Cardiac septum (tissue), 1 donor: Measurements from ENCODE around the gene SLC25A31. TPM values are rescaled to one million over a fixed set of nuclear protein-coding genes. Genes with fewer than 3 reads are reported as not detected.

Source experiments
- DNase-seq: peaks from one replicate; pipeline ENCODE4 v3.0.0-alpha.2; 2020; ENCODE audit warnings: low spot score
- intact Hi-C: fragments of 100-400 bp; cut with DNase I; formaldehyde crosslinking; loops from one replicate; pipeline ENCODE4 v1.14.0; 2022
- total RNA-seq: library from RNA; stranded (reverse); fragmentation: NEBNext Ultra II Directional; extraction: Animal tissue kit (Norgen Biotek cat#: 25700); gene quantifications from one replicate; pipeline ENCODE4 v1.2.1, GENCODE V29; 2021
- donor health status: DM: no; HTN: no; CAD: no.

Gene SLC25A31
- total RNA-seq, 1 donor from 2014 or later, result not detected

GRCh38 chr4:127775843-127776242 lies 45.6 kb downstream of the SLC25A31 start:
- DNase-seq, result no peak
- intact Hi-C loops, result no loop called here

GRCh38 chr4:127776620-127777019 lies 46.4 kb downstream of the SLC25A31 start:
- no peak for DNase-seq
- intact Hi-C loops, result no loop called here

GRCh38 chr4:127777487-127777886 lies 47.3 kb downstream of the SLC25A31 start:
- intact Hi-C loops, result no loop called here
- no peak for DNase-seq

GRCh38 chr4:127778102-127778501 lies 47.9 kb downstream of the SLC25A31 start:
- intact Hi-C loops, result no loop called here
- no peak for DNase-seq

GRCh38 chr4:127780598-127780997 lies 50.4 kb downstream of the SLC25A31 start:
- intact Hi-C loops, result loop anchor here (5.0 kb wide), 1 partner anchor 102 kb away; the partner anchor contains the start of gene PLK4
- no peak for DNase-seq

- intact Hi-C loops, result loop anchor here (2.0 to 5.0 kb wide), 2 partner anchors 101 to 183 kb away; partner anchors contain the start of genes ABHD18, MFSD8 and PLK4
- peak; percentile 76 for DNase-seq
Observed at GRCh38 chr4:127781300-127782024, 51.3 kb downstream of the SLC25A31 start.

DNA sequence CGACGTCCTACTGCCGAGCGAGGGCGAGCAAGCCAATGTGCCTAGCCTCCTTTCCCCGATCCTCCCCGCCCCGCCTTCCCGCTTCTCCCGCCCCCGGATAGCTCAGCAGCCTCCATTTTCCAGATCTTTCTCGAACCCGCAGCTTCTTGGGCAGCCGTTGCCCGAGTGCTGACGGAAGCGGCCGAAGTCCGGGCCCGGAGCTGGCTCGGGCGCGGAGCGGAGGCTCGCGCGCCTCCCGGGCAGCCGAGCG lies 51.8 kb downstream of the SLC25A31 start:
- peak; percentile 93 for DNase-seq
- intact Hi-C loops, result loop anchor here (2.0 to 5.0 kb wide), 2 partner anchors 100 to 183 kb away; partner anchors contain the start of genes ABHD18, MFSD8 and PLK4

DNA sequence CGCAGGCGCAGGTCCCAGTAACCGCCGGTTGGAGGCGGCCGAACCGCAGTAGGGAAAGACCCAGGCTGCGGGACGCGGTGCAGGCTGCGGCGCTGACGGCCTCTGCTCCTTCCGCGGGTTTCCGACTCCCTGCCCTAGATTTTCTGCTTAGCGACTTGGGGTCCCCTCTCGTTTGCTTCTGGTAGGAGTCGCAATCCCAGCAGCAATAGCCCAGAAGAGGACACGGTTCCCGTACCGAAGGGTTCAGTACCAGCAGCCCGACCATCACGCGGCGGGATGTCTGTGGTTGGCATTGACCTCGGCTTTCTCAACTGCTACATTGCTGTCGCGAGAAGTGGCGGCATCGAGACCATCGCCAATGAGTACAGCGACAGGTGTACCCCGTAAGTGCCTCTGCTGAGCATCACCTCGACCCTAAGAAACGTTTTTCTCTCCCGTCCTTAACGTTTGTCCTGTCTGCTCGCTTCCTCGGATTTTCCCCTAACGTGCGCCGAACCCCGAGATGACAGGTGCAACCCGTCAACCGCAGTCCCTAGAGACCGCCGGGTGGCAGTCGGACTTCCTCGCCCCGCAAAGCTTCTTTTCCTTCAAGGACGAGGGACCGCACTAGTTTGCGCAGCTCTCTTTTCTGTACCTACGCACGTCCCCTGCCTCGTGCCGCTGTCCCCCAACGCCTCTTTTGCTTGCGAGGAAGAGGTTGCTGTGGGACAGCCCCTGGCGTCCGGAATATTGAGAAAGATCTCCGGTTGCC lies 52.2 kb downstream of the SLC25A31 start, which contains the start of gene HSPA4L:
TSS of gene HSPA4L (plus strand) at position 48 of the 751 bp plus-strand sequence. CDS start at position 277, 229 bp downstream.
- intact Hi-C loops, result loop anchor here (2.0 to 5.0 kb wide), 2 partner anchors 100 to 182 kb away; partner anchors contain the start of genes ABHD18, MFSD8 and PLK4
- DNase-seq, result peak; percentile 77

DNA sequence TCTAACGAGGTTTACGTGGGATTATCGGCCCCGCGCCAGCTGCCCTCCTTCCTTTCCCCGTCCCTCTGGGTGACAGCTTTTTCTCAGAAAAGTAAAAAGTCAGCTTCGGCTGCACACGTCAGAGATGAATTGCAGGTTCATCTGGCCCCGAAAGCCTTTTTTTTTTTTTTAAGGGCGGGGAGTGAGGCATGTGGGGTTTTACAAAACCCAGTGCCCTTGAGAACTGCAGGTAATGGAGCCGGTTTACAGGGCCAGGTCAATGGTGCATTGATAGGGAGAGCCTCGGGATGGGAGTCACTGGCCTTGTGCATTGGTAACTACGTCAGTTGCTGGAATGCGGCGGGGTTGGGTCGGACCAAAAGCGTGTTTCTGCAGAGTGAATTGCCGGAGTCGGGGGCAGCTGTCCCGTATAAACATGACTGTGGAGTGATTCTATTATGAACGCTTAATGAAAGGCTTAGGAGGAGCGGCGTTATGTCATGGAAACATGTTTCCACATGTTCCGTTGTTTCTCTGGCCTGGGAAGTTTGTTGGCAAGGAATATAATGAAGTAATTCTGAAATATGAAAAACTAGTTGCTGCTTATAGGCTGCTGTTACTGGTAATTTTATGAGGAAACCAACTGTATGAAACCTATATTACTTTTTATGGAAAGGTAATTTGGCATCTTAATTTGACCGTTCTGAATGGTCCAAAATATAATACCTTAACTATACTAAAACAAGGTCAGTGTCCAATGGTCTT lies 53.0 kb downstream of the SLC25A31 start:
- intact Hi-C loops, result loop anchor here (2.0 to 5.0 kb wide), 2 partner anchors 99 to 182 kb away; partner anchors contain the start of genes ABHD18, MFSD8 and PLK4
- DNase-seq, result peak; percentile 85

- DNase-seq, result no peak
- intact Hi-C loops, result loop anchor here (2.0 to 5.0 kb wide), 2 partner anchors 98 to 181 kb away; partner anchors contain the start of genes ABHD18, MFSD8 and PLK4
Observed at GRCh38 chr4:127783955-127784770, 54.0 kb downstream of the SLC25A31 start.

GRCh38 chr4:127788517-127788916 lies 58.3 kb downstream of the SLC25A31 start:
- intact Hi-C loops, result no loop called here
- no peak for DNase-seq

DNA sequence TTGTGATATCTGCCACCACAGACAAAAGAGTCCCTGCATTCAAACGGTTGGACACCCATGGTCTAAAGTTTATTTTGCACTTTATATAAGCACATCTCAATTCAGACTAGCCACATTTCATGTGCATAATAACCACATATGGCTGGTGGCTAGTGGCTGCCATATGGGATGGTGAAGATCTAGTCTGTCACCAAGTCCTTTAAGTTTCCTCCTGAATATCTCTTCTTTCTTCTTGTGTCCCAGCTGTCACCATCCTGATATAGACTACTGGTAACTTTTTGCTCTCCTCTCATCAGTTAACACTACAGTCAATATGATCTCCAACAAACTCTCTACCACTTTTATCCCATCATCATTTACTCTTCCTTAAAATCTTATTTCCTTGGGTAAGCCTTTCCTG lies 61.2 kb downstream of the SLC25A31 start:
- no peak for DNase-seq
- intact Hi-C loops, result no loop called here

- DNase-seq, result no peak
- intact Hi-C loops, result no loop called here
Observed at GRCh38 chr4:127793528-127793927, 63.3 kb downstream of the SLC25A31 start.

DNA sequence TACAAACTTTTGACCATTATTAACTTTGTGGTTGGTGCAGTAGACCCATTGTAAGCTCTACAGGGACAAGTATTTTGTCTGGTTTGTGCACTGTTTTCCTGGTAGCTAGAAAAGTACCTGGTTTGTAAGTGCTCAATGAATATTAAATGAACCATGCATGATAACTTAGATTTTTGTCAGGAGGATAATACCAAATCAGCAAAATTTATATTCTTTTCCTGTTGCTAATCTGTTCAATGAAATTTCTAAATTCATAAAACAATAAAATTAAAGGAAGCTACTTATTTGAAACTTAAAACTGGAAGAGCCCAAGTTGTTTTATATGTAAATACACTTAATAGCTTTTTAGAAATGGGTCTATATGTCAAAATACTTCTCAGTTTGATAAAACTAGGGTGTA lies 69.5 kb downstream of the SLC25A31 start:
- intact Hi-C loops, result no loop called here
- no peak for DNase-seq

DNA sequence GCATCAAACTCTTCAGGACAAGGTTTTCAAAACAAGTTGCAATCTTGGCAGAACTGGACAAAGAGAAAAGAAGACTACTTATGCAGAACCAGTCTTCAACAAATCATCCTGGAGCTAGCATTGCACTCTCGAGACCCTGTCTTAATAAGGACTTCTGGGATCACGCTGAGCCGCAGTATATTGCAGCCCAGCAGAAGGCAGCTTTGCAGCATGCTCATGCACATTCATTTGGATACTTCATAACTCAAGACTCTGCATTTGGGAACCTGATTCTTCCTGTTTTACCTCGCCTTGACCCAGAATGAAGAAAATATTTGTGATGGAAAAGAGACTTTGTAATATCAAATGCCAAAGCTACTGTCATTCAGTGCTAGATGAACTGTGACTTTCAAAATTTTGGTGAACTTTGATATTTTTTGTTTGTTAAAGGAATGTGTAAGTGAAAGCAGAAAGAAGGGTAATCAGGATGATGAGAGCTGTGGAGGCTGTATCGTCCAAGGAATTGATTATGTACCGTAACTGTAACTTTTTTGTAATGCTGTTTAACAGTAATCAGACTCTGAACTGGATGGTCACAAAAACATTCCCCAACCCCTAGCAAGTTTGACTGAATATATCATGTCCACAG lies 79.1 kb downstream of the SLC25A31 start:
- DNase-seq, result no peak
- intact Hi-C loops, result no loop called here

GRCh38 chr4:127810551-127810950 lies 80.4 kb downstream of the SLC25A31 start:
- intact Hi-C loops, result no loop called here
- DNase-seq, result no peak

DNA sequence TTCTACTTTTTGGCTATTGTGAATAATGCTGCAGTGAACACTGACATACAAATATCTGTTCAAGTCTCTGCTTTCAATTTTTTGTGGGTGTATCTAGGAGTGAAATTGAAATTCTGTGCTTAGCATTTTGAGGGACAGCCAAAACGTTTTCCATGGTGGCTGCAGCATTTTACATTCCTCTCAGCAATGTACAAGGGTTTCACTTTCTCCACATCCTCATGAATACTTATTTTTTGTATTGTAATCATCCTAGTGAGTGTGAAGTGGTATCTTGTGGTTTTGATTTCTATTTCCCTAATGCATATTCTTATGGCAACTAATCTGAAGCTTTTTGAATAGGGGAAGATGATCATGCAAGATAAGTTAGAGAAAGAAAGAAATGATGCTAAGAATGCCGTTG lies 92.2 kb downstream of the SLC25A31 start:
- intact Hi-C loops, result no loop called here
- DNase-seq, result no peak
